Skeletal muscle cell (primary cell): ENCODE measurements around the gene CCDC102A.

Experiments used
- DNase-seq: peaks from one replicate; pipeline ENCODE4 v3.0.0-alpha.2; 2010; ENCODE audit warnings: low read depth
- H3K4me3 ChIP-seq: 2 replicates; pipeline ENCODE4 v1.5.1; 2011; ENCODE audit warnings: low read depth, mild to moderate bottlenecking, control low read depth, low read length, moderate library complexity

The CCDC102A gene

DNA sequence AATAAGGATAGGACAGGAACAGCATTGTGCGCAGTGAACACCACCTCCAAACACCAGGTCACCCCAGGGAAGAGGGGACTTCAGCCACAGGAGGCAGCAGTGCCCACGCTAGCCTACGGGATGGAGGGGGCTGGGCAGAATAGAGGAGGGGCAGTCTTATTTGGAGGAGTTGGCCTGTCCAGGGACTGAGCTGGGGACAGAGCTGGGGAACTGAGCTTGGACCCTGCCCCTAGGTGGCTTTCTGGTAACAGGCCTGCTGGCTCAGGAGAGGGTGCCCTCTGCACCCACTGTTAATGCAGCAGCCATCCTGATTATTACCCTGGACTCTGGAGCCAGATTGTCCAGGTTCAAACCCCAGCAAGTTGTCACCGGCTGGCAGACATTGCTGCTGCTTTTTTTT is 9.3 kb downstream of the CCDC102A start:
- H3K4me3 ChIP-seq = no peak overlapping the region
- DNase-seq = no peak

DNA sequence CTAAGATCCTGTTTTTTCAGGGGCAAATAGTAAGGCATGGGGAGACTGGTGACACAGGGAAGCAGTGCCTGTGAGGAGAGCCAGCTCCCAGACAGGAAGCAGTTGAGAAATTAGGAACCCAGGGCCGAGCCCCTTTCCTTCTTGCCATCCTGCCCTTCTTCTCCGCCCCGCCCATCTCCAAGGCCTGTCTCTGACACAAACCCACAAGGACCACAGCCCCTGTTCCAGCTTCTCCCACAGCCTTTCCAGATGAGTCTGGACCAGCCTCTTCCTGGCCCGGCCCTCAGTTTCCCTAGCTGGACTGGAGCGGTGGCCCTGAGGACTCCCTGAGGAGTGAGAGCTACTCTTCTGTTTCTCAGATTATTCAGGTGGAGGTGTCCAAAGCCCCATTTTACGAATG is 9.9 kb downstream of the CCDC102A start:
- no peak for DNase-seq
- no peak overlapping the region for H3K4me3 ChIP-seq

DNA sequence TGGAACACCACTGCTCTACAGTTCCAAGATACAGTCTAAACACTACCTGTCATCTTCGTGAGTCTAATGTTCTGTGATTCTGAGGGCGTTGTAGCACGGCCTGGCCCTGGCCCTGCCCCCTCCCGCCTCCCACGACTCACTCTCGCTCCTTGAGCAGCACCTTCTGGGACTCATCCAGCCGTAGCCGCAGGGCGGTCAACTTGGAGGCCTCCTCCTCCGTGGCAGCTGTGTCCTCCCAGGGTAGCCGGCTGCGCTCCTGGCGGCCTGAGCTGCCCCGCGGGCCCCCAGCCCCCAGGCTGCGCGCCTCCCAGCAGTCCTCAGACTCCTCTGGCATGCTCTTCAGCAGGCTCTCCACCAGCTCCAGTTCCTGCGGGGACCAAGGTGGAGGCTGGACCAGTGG is 10.6 kb downstream of the CCDC102A start:
- DNase-seq = no peak

GRCh38 chr16:57522960-57523359 is 13.4 kb downstream of the CCDC102A start:
- no peak for DNase-seq
- H3K4me3 ChIP-seq = no peak overlapping the region

More for the DNA sequence above, 10.6 kb downstream of the CCDC102A start:
- no peak overlapping the region for H3K4me3 ChIP-seq

- no peak for DNase-seq
- no peak overlapping the region for H3K4me3 ChIP-seq
Observed at GRCh38 chr16:57519796-57520360, 16.5 kb downstream of the CCDC102A start.

GRCh38 chr16:57518922-57519321 is 17.4 kb downstream of the CCDC102A start:
- no peak overlapping the region for H3K4me3 ChIP-seq
- no peak for DNase-seq

DNA sequence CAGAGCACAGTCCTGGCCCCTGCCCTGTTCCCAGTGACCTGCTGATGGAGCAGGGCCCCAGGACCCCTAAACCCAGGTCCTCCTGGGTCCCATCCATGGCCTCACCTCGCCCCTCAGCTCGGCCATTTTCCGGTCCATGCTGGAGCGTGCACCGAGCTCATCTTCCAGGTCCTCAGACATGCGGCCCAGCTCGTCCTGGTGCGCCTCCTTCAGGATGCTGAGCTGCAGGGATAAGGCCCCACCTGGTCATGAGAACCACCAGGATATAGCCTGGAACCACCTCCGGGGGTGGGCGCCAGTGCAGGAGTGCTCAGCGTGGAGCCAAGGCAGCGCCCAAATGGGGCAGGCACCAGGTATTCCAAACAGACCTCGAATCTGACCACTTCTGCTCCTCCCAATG is 17.9 kb downstream of the CCDC102A start:
- no peak for DNase-seq
- H3K4me3 ChIP-seq = no peak overlapping the region

DNA sequence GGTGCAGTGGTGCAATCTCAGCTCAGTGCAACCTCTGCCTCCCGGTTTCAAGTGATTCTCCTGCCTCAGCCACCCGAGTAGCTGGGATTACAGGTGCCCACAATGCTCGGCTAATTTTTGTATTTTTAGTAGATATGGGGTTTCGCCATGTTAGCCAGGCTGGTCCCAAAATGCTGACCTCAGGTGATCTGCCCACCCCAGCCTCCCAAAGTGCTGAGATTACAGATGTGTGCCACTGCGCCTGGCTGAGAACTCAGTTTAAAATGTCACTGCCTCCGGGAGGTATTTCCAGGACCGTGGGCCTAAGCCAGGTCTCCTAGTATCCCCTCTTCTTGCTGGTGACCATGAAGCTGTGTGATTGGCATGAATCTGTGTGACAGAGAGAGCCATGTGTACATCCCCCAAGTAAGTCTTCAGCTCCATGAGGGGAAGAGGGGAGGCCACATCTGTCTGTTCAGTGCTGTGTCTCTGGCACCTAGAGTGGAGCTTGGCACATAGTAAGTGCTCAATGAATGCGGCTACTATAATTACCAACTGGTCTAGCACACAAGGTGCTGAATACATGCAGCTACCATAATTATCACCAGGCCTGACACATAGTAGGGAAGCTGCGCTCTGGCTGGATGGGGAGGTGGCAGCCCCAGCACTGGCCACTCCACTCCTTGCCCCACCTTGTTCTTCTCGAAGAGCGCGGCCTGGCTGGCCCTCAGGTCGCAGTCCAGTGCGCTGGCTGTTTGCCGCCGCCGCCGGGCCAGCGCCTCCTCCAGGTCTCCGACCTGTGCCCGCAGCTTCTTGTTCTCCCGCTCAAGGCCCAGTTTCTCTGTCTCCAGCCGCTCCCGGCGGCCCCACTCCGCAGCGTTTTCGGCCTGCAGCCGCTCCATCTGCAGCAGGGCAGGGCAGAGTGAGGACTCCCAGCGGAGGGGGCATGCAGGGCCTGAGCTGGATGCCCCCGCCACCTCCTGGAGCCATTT is 18.7 kb downstream of the CCDC102A start:
- H3K4me3 ChIP-seq = no peak overlapping the region
- no peak for DNase-seq

- no peak for DNase-seq
- no peak overlapping the region for H3K4me3 ChIP-seq
Observed at GRCh38 chr16:57516773-57517172, 19.6 kb downstream of the CCDC102A start.

DNA sequence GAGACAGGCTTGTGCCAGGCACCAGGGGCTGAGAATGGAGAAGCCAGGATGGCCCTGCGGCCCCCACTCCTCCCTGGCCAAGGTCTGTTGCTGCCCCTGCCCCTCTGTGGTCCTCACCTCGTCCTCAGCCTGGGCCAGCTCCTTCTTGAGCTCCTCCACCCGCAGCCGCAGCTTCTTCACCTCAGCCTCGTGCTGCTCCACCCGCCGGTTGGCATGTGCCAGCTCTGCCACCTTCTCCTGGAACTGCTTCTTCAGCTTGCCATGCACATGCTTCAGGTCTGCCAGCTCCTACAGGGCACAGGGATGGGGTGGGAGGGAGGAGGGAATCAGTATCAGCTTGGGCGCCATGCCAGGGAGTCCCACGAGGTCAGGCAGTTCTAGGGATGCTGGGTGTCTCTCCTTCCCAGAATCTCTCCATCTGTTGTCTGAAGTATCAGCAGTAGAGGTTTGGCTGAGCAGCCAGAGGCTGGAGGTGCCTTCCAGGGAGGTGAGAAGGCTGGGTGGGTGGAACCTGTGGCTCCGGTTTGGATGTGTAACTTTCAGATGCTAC is 20.1 kb downstream of the CCDC102A start:
- H3K4me3 ChIP-seq = no peak overlapping the region
- no peak for DNase-seq

GRCh38 chr16:57514791-57515600 is 21.4 kb downstream of the CCDC102A start:
- no peak overlapping the region for H3K4me3 ChIP-seq
- no peak for DNase-seq

GRCh38 chr16:57514371-57514770 is 22.0 kb downstream of the CCDC102A start:
- DNase-seq = no peak
- no peak overlapping the region for H3K4me3 ChIP-seq

- H3K4me3 ChIP-seq = no peak overlapping the region
- no peak for DNase-seq
Observed at GRCh38 chr16:57513371-57514102, 22.8 kb downstream of the CCDC102A start.

GRCh38 chr16:57512296-57513001 is 23.9 kb downstream of the CCDC102A start:
- H3K4me3 ChIP-seq = no peak overlapping the region
- no peak for DNase-seq

GRCh38 chr16:57510016-57510871 is 26.1 kb downstream of the CCDC102A start:
- H3K4me3 ChIP-seq = no peak overlapping the region
- no peak for DNase-seq

DNA sequence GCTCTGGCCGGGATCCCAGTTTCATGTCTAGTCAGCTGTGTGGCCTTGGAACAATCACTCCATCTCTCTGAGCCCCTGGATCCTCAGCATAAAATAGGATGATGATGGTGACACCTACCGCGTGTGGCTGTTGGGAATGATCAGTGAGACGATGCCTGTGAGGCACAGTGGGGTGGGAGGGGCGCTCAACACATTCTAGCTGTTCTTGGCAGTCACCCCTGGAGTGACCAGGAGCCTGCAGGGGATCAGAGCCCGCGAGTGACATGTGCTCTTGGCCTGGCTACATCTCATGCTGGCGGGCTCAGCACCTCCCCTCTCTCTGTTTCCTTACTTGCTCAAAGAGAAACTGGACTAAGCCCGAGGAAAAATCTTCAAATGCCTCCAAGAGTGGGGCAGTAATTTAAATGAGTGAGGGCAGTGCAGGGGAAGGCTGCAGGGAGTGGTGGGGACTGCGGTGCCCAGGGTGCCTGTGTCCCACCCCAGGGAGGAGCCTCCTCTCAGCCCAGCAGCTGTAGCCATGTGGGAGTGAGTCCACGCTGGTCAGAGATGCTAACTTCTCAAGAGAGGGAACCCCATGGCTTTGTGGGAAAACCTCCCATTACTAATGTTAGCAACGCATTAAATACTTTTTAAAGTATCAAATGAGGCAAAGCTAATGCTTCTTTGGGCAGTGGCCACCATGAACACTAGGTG is 27.0 kb downstream of the CCDC102A start:
- DNase-seq = no peak
- no peak overlapping the region for H3K4me3 ChIP-seq

- H3K4me3 ChIP-seq = no peak overlapping the region
Observed at GRCh38 chr16:57508035-57508425, 28.3 kb downstream of the CCDC102A start.

More at GRCh38 chr16:57508035-57508425, 28.3 kb downstream of the CCDC102A start:
- DNase-seq = no peak
